ENCODE results near the gene MUC5AC.
"Not testable (repeated sequence)": the region's sequence is repeated elsewhere in the genome, so short reads cannot be mapped to it uniquely, and the experiment has no call there.

MUC5AC gene

GRCh38 chr11:1157645-1158591 lies at the start of gene MUC5AC:
MUC5AC (plus strand) TSS chr11:1157953; CDS start chr11:1158000, 47 bp downstream.
- DNase-seq, result no peak

- DNase-seq, result no peak
Observed at GRCh38 chr11:1108246-1108900, 49.4 kb upstream of the MUC5AC start.

DNA sequence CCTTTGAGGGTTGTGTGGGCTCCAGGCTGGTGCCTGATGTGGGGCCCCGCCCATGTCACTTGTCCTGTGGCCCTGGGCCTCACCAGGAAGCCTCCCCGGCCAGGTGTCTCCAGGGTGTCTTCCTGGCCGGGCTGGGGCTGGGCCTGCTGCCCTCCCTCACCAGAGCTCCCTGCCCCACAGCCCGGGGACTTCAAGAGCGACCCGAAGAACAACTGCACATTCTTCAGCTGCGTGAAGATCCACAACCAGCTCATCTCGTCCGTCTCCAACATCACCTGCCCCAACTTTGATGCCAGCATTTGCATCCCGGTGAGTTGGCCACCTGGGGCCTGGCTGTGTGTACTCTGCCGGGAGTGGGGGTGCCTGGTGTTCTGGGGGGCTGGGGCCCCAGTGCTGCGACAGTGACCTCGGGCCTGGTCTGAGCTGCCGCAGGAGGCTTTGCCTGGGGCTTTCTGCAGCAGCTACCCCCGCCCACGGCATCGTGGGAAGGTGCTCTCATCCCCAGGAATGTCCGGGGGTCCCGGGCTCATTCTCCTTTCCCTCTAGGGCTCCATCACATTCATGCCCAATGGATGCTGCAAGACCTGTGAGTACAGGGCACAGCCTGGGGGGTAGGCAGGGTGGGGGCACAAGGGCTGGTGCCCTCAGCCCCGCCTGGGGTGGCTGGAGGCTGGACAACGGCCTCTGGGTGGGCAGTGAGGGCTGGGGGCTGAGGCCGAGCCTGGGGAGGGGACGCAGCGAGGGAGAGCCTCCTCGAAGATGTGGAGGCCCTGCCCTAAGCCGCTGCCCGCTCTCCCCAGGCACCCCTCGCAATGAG lies 48.4 kb upstream of the MUC5AC start:
- no peak for DNase-seq

DNA sequence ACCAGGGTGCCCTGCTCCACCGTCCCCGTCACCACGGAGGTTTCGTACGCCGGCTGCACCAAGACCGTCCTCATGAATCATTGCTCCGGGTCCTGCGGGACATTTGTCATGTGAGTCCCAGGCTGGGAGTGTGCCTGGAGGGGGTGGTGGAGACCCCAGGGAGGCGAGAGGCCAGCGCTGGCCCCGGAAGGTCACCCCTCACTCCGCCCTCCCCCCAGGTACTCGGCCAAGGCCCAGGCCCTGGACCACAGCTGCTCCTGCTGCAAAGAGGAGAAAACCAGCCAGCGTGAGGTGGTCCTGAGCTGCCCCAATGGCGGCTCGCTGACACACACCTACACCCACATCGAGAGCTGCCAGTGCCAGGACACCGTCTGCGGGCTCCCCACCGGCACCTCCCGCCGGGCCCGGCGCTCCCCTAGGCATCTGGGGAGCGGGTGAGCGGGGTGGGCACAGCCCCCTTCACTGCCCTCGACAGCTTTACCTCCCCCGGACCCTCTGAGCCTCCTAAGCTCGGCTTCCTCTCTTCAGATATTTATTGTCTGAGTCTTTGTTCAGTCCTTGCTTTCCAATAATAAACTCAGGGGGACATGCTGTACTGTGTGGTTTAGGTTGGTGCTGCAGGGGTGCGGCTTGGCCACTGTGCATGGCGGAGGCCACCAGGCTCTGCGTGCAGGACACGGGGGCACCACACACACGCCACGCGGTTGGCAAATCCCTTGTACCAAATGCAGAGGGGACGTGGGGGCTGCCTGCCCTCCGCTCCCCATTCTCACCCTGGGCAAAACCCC lies 47.6 kb upstream of the MUC5AC start:
- no peak for DNase-seq

- DNase-seq, result no peak
Observed at GRCh38 chr11:1111545-1112212, 46.1 kb upstream of the MUC5AC start.

DNA sequence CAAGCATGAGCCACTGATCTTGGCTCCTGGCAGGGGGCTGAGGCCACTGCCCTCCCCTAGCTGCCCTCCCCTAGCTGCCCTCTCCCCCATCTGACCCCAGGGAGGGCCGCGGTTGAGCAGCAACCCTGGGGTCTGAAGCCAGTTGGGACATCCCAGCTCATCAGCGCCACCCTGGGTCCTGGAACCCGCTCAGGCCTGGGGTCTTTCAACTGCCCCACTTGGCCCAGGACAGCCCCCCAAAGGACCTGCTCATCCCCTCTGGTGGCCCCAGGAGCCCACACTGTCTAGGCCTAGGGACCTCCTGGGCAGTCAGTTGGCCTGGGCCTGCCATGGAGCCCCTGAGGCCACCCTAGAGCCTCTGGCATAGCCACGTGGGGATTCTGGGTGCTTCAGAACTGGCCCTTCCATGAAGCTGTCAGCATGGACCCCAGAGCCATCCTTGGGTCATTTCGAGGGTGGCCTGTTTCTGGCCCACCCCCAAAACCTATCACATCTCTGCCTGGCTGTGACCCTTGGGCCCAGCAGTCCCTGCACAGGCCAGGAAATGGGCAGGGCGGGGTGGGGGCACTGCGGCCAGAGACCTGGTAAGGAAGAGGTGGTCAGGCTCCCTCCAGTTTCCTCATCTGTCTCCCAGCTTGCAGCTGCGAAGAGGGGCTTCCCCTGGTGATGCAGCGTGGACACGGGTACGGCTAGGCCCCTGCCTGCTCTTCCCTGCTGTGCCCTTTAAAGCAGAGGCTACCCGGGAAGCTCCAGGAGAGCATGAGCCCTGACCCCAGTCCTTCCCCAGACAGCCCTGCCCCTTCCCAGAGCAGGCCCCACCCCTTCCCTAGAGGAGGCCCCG lies 45.2 kb upstream of the MUC5AC start:
- DNase-seq, result no peak

GRCh38 chr11:1113405-1114201 lies 44.1 kb upstream of the MUC5AC start:
- no peak for DNase-seq

DNA sequence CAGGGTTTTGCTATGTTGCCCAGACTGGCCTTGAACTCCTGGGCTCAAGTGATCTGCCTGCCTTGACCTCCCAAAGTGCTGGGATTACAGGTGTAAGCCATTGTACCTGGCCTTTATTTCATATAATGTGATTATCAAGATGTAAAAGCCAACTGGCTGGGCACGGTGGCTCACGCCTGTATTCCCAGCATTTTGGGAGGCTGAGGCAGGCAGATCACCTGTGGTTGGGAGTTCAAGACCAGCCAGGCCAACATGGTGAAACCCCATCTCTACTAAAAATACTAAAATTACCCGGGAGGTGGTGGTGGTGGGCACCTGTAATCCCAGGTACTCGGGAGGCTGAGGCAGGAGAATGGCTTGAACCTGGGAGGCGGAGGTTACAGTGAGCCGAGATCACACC lies 42.5 kb upstream of the MUC5AC start:
- not testable (repeated sequence) for DNase-seq

- no peak for DNase-seq
Observed at GRCh38 chr11:1116104-1116503, 41.6 kb upstream of the MUC5AC start.

GRCh38 chr11:1116666-1117390 lies 40.9 kb upstream of the MUC5AC start:
- DNase-seq, result no peak

DNA sequence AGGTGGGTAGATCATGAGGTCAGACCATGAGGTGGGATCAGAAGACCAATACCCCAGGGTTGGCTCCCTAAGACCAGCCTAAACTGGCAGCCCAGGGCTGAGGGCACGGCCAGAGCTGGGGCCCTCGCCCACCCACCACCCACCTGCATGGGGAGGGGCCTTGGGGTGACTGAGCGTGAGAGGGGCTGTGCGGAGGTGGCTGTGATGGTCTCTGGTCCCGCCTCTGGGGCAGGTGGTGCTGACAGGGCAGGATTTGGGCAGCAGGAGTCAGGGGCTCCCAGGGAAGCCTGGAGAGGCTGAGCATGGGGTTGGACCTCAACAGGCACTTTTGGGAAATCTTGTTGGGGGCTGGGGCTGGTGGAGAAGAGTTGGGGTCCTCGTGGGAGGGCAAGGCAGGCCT lies 39.8 kb upstream of the MUC5AC start:
- no peak for DNase-seq

DNA sequence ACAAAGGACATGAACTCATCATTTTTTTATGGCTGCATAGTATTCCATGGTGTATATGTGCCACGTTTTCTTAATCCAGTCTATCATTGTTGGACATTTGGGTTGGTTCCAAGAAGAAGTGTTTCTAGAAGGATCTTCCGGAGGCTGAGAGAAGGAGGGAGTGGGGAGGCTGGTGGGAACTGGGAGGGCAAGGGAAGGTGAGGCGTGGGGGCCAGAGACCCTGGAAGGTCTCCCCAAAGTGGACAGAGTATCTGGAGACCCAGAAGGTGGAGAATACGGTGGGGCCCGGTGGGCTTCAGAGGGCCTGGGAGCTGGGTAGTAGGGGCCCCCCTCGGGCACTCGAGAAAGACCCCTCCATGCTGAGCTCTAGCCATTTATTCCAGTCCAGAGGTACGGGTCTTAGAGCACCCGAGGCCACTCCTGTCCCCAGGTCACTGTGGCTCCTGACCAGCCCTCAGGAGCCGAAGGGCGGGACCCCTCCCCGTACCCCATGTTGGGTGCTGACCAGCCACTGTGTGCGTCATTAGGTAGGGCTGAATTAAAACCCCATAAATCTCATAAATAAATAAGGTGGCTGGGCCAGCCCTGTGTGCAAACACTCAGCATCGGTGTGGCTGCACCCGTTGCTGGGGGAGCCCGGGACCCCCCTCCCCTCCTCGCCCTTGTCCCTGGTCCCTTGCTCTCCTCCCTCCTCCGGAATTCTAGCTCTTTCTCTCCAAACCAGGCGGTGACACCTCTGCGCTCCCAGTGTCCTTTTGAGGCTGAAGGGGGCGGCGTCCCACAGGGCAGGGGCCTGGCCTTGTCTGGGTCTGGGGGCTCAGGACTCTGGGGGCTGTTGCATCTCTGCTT lies 38.8 kb upstream of the MUC5AC start:
- no peak for DNase-seq

GRCh38 chr11:1119604-1120146 lies 38.1 kb upstream of the MUC5AC start:
- no peak for DNase-seq

DNA sequence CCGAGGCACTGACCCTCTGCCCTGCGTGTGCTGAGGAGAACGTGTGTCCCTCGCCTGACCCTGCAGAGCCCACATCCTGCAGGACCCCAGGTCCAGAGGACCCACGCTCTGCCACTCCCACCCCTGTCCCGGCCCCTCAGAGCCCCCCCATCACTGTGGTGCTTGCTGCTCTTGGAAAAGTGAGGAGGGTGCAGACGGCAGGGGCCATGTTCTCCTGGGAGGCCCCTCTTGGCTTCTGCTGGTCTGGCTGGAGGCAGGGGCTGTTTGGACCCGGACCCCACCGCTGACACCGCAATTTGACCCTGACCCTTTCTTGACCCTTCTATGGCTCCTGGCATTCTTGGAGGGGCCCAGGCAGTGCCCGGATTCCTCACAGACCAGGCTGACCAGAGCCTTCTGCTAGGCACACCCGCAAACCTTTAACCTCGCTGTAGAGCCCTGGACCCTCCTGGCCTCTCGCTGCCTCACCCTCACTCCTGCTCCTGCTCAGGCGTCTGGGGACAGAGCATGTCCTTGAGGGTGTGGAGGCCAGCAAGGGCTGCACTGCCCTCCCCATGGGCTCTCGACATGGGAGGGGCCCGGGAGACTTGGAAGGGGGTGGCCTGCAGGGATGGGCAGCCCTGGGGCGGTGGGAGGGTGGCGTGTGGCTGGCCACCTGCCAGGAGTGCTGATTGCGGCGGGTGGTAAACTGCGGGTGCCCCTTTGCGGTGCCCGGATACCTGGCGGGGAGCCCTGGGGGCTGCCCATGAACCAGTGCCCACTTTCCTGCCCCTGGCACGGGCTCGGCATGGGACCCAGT lies 37.0 kb upstream of the MUC5AC start:
- no peak for DNase-seq

- no peak for DNase-seq
Observed at GRCh38 chr11:1121331-1121812, 36.4 kb upstream of the MUC5AC start.

DNA sequence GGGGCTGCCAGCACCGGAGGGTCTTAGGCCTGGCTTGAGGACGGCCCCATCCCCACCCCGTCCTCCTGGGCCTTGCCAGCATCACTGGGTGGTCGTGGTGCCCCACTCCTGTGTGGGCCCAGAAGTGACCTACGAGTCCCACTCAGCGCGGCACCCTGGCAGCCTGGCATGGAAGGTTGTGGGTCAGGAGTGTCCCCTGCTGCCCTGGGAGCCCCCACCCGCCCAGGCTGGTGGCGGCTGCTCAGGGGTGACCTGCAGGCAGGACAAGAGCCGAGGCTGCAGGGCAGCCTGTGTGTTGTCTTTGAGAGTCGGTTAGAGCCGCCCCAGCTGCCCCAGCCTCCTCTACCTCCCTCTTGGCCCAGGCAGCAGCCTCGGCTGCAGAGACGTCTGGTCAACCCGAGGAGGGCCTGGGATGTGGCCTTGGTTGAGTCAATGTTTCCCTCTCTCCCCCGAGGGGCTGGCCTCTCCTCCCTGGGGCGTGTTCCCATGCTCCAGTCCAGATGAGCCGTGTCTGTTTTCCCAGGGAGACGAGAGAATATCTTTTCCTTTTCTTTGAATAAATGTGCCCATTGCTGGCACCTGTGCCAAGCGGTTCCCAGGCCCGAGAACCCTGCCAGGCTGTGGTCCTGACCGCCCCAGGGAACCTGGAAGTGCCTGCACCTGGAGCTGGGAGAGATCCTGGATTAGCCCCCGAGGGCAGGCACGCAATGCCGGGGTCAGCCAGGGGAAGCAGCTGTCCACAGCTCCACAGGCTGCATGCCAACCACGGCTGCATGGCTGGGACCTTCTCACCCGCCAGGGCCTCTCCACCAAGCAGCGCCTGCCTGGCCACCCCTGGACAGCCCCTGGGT lies 35.7 kb upstream of the MUC5AC start:
- DNase-seq, result no peak

All from NCI-H2029 treated with DMSO at 0.1 percent for 48 hours (cell line).